SK-N-SH (cell line): ENCODE data around the gene LMAN1L.

Source experiments
- CTCF ChIP-seq: fragments of 200-600 bp; sonication (generic); IDR thresholded peaks from 2 replicates; pipeline ENCODE4 v1.6.1; 2017; ENCODE audit warnings: antibody characterized with exemption, mild to moderate bottlenecking, moderate library complexity
- GABPA ChIP-seq: IDR thresholded peaks from 2 replicates; pipeline ENCODE4 v1.4.0; 2012; ENCODE audit warnings: low read depth, mild to moderate bottlenecking
- MXI1 ChIP-seq: IDR thresholded peaks from 2 replicates; pipeline ENCODE4 v1.6.1; 2012; ENCODE audit warnings: mild to moderate bottlenecking, low read depth, low read length, improper control_type of control experiment
- TF ChIP-seq, protein P1 (sequence below): IDR thresholded peaks from 2 replicates; pipeline ENCODE4 v1.4.0; 2012; ENCODE audit warnings: low read depth

GRCh38 chr15:74869726-74870407, 57.2 kb downstream of the LMAN1L start:
- TF ChIP-seq CTCF (no peak), MXI1 (peak; percentile 73), GABPA (no peak)
- TF ChIP-seq, protein P1, sequence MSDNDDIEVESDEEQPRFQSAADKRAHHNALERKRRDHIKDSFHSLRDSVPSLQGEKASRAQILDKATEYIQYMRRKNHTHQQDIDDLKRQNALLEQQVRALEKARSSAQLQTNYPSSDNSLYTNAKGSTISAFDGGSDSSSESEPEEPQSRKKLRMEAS: no peak
